H1 (cell line): ENCODE results near the gene LDHAL6A. TPM values are rescaled to one million over a fixed set of nuclear protein-coding genes. Genes with fewer than 3 reads are reported as not detected.

Experiments
- CTCF ChIA-PET: fragments of 300-600 bp; sonication (Branson Sonifier 250); formaldehyde crosslinking; loops from one replicate; lab custom pipeline; 2021; ENCODE audit not compliant: partially characterized antibody; lab: Charles Lee
- POLR2A ChIA-PET: fragments of 300-600 bp; sonication (Branson Sonifier 250); formaldehyde crosslinking; loops from one replicate; lab custom pipeline; 2021; ENCODE audit warnings: inconsistent platforms; ENCODE audit not compliant: partially characterized antibody; lab: Charles Lee
- DNase-seq, 2 experiments: peaks; one replicate each; pipeline versions ENCODE4 v3.0.0 to v3.0.0-alpha.2; 2010 to 2022; ENCODE audit warnings: low spot score in 2 of 2, low read depth in 1 of 2, mixed read lengths in 1 of 2
- FAIRE-seq: peaks from 2 replicates; lab custom pipeline; 2011; peaks lifted over from hg19 to GRCh38; lab: Jason Lieb, UNC
- H2AFZ ChIP-seq: 2 replicates; pipeline ENCODE4 v1.8.1; 2012; ENCODE audit warnings: low read length, inconsistent platforms
- H2AK5ac ChIP-seq: 2 replicates; pipeline ENCODE4 v1.6.1; 2013; ENCODE audit warnings: low read depth, low read length
- H2BK120ac ChIP-seq: replicated peaks from 2 replicates; pipeline ENCODE3; 2013; ENCODE audit warnings: low read depth, low read length, inconsistent platforms
- H2BK12ac ChIP-seq: 2 replicates; pipeline ENCODE4 v1.6.1; 2013; ENCODE audit warnings: low read depth, low read length
- H2BK15ac ChIP-seq: 2 replicates; pipeline ENCODE4 v1.6.1; 2013; ENCODE audit warnings: low read length
- H2BK20ac ChIP-seq: 2 replicates; pipeline ENCODE4 v1.6.1; 2013; ENCODE audit warnings: low read length
- H2BK5ac ChIP-seq: 2 replicates; pipeline ENCODE4 v1.6.1; 2013; ENCODE audit warnings: low read depth, low read length
- H3K14ac ChIP-seq: 2 replicates; pipeline ENCODE4 v1.6.1; 2013; ENCODE audit warnings: inconsistent platforms; ENCODE audit not compliant: insufficient read length
- H3K18ac ChIP-seq: 2 replicates; pipeline ENCODE4 v1.6.1; 2013; ENCODE audit warnings: low read length; ENCODE audit errors: extremely low read depth
- H3K23ac ChIP-seq: 2 replicates; pipeline ENCODE4 v1.6.1; 2013; ENCODE audit warnings: inconsistent platforms; ENCODE audit not compliant: insufficient read length
- H3K23me2 ChIP-seq: 2 replicates; pipeline ENCODE4 v1.6.1; 2013; ENCODE audit warnings: low read depth, low read length
- H3K27ac ChIP-seq: 2 replicates; pipeline ENCODE4 v1.6.1; 2011; ENCODE audit warnings: low read depth, low read length, inconsistent platforms
- H3K27me3 ChIP-seq, 4 experiments: replicated peaks in 1 of 4; 1 replicate in 1 of 4; 2 replicates in 3 of 4; pipeline versions ENCODE4 v1.6.1 to v1.8.1; 2011 to 2013; ENCODE audit warnings: low read length in 3 of 4, mild to moderate bottlenecking in 3 of 4, inconsistent platforms in 2 of 4, mixed read lengths in 2 of 4, moderate library complexity in 1 of 4; ENCODE audit not compliant: control insufficient read depth in 3 of 4, insufficient read depth in 3 of 4; ENCODE audit errors: extremely low read depth in 1 of 4
- H3K36me3 ChIP-seq, 4 experiments: 2 replicates each; pipeline versions ENCODE4 v1.6.1 to v1.8.1; 2011 to 2013; ENCODE audit warnings: mild to moderate bottlenecking in 4 of 4, low read length in 3 of 4, moderate library complexity in 2 of 4, control low read depth in 1 of 4, inconsistent platforms in 1 of 4; ENCODE audit not compliant: insufficient read depth in 4 of 4, control insufficient read depth in 2 of 4
- H3K4ac ChIP-seq: replicated peaks from 2 replicates; pipeline ENCODE3; 2013; ENCODE audit warnings: low read length, low read depth, mixed read lengths, inconsistent platforms; ENCODE audit not compliant: insufficient read length
- H3K4me1 ChIP-seq, 4 experiments: replicated peaks in 1 of 4; 1 replicate in 1 of 4; 2 replicates in 3 of 4; pipeline versions ENCODE4 v1.6.1 to v1.8.1; 2011 to 2013; ENCODE audit warnings: low read length in 3 of 4, inconsistent platforms in 2 of 4, mixed read lengths in 1 of 4; ENCODE audit not compliant: insufficient read depth in 4 of 4, control insufficient read depth in 3 of 4
- H3K4me2 ChIP-seq, 2 experiments: 2 replicates each; pipeline versions ENCODE4 v1.6.1 to v1.8.1; 2011 to 2013; ENCODE audit warnings: low read depth in 2 of 2, low read length in 2 of 2, control low read depth in 1 of 2, inconsistent platforms in 1 of 2, mild to moderate bottlenecking in 1 of 2; ENCODE audit not compliant: insufficient read depth in 1 of 2
- H3K4me3 ChIP-seq, 4 experiments: fragments of 200-600, 300-600 bp in 1 of 4; sonication (generic), shearing (Covaris generic), sonication (Bioruptor Twin) in 1 of 4; 2 replicates each; pipeline versions ENCODE4 v1.5.1 to v1.8.1; 2011 to 2016; ENCODE audit warnings: low read length in 4 of 4, low read depth in 3 of 4, control low read depth in 2 of 4, inconsistent platforms in 2 of 4, mild to moderate bottlenecking in 2 of 4, mixed read lengths in 1 of 4, moderate library complexity in 1 of 4; ENCODE audit not compliant: insufficient read depth in 2 of 4; ENCODE audit errors: extremely low read depth in 1 of 4
- H3K56ac ChIP-seq: replicated peaks from 2 replicates; pipeline ENCODE3; 2013; ENCODE audit warnings: low read depth, mild to moderate bottlenecking, mixed read lengths, low read length, inconsistent platforms; ENCODE audit not compliant: insufficient read length
- H3K79me1 ChIP-seq: 2 replicates; pipeline ENCODE4 v1.6.1; 2013; ENCODE audit warnings: low read depth, low read length, control low read depth
- H3K79me2 ChIP-seq, 2 experiments: 2 replicates each; pipeline versions ENCODE4 v1.6.1 to v1.8.1; 2012 to 2013; ENCODE audit warnings: low read length in 2 of 2, mild to moderate bottlenecking in 2 of 2, inconsistent platforms in 1 of 2; ENCODE audit not compliant: insufficient read depth in 2 of 2, control insufficient read depth in 1 of 2
- H3K9ac ChIP-seq, 4 experiments: replicated peaks in 1 of 4; 1 replicate in 1 of 4; 2 replicates in 3 of 4; pipeline versions ENCODE4 v1.6.1 to v1.8.1; 2011 to 2013; ENCODE audit warnings: low read depth in 3 of 4, low read length in 3 of 4, control low read depth in 2 of 4, mild to moderate bottlenecking in 2 of 4, moderate library complexity in 2 of 4, inconsistent platforms in 1 of 4; ENCODE audit errors: extremely low read depth in 1 of 4
- H3K9me3 ChIP-seq, 2 experiments: 2 replicates each; pipeline versions ENCODE4 v1.6.1 to v1.8.1; 2012 to 2013; ENCODE audit warnings: mild to moderate bottlenecking in 2 of 2, moderate library complexity in 2 of 2, control low read depth in 1 of 2, inconsistent platforms in 1 of 2, low read depth in 1 of 2, low read length in 1 of 2, mixed read lengths in 1 of 2; ENCODE audit not compliant: insufficient read depth in 2 of 2
- H4K20me1 ChIP-seq, 2 experiments: replicated peaks in 1 of 2; 2 replicates each; pipeline versions ENCODE3 to v1.8.1; 2011 to 2013; ENCODE audit warnings: inconsistent platforms in 2 of 2, low read length in 2 of 2, mild to moderate bottlenecking in 1 of 2; ENCODE audit not compliant: insufficient read depth in 2 of 2, control insufficient read depth in 1 of 2
- H4K5ac ChIP-seq: 2 replicates; pipeline ENCODE4 v1.6.1; 2013; ENCODE audit warnings: low read length, low read depth, mixed read lengths, inconsistent platforms; ENCODE audit not compliant: insufficient read length
- H4K8ac ChIP-seq: 2 replicates; pipeline ENCODE4 v1.8.0; 2013; ENCODE audit warnings: mild to moderate bottlenecking, moderate library complexity, low read length, inconsistent platforms; ENCODE audit not compliant: insufficient read depth; ENCODE audit errors: extremely low read depth
- H4K91ac ChIP-seq: replicated peaks from 2 replicates; pipeline ENCODE3; 2013; ENCODE audit warnings: low read length, mixed read lengths, inconsistent platforms; ENCODE audit not compliant: insufficient read length
- BACH1 ChIP-seq: IDR thresholded peaks from 2 replicates; pipeline ENCODE4 v1.6.1; 2012; ENCODE audit warnings: low read length, improper control_type of control experiment
- CBX5 ChIP-seq: fragments of 300-800, 300-1000 bp; sonication (generic); IDR thresholded peaks from 2 replicates; pipeline ENCODE4 v1.7.1; 2016; ENCODE audit warnings: antibody characterized with exemption, low read length, low read depth
- CEBPB ChIP-seq: IDR thresholded peaks from 2 replicates; pipeline ENCODE4 v1.6.1; 2012; ENCODE audit warnings: low read depth, low read length
- CTBP2 ChIP-seq: IDR thresholded peaks from 2 replicates; pipeline ENCODE4 v1.7.0; 2011; ENCODE audit warnings: borderline replicate concordance, mild to moderate bottlenecking, moderate library complexity, mixed read lengths, low read length; ENCODE audit not compliant: insufficient read depth, insufficient read length
- GTF2F1 ChIP-seq: IDR thresholded peaks from 2 replicates; pipeline ENCODE4 v1.6.1; 2012; ENCODE audit warnings: low read depth, low read length, improper control_type of control experiment, borderline replicate concordance
- HDAC2 ChIP-seq, 2 experiments: fragments of 300-600 bp in 1 of 2; sonication (generic) in 1 of 2; IDR thresholded peaks; 2 replicates each; pipeline ENCODE4 v1.6.1; 2011 to 2012; ENCODE audit warnings: low read depth in 2 of 2, low read length in 2 of 2, mild to moderate bottlenecking in 2 of 2, moderate library complexity in 2 of 2, borderline replicate concordance in 1 of 2, inconsistent platforms in 1 of 2
- KDM4A ChIP-seq: IDR thresholded peaks from one replicate; pipeline ENCODE4 v1.7.1; 2012; ENCODE audit warnings: low read depth, mild to moderate bottlenecking, moderate library complexity, low read length, inconsistent platforms; ENCODE audit not compliant: severe bottlenecking
- POLR2A ChIP-seq, 2 experiments: IDR thresholded peaks; 1 replicate in 1 of 2; 2 replicates in 1 of 2; pipeline ENCODE4 v1.6.1; 2011; ENCODE audit warnings: low read depth in 2 of 2, low read length in 2 of 2, mild to moderate bottlenecking in 2 of 2; ENCODE audit errors: control extremely low read depth in 1 of 2
- SP1 ChIP-seq: IDR thresholded peaks from 2 replicates; pipeline ENCODE4 v1.6.1; 2011; ENCODE audit warnings: low read depth, low read length
- SP4 ChIP-seq: IDR thresholded peaks from 2 replicates; pipeline ENCODE4 v1.6.1; 2012; ENCODE audit warnings: low read length, inconsistent platforms
- SRF ChIP-seq: IDR thresholded peaks from 2 replicates; pipeline ENCODE4 v1.6.1; 2011; ENCODE audit warnings: mild to moderate bottlenecking, low read depth, low read length, moderate library complexity
- SUZ12 ChIP-seq: fragments of 200-600 bp; sonication (generic); IDR thresholded peaks from 2 replicates; pipeline ENCODE4 v1.6.1; 2012; ENCODE audit warnings: mild to moderate bottlenecking, inconsistent platforms, low read length, moderate library complexity, mixed read lengths
- TAF7 ChIP-seq: optimal IDR thresholded peaks from 2 replicates; pipeline ENCODE3; 2011; ENCODE audit warnings: low read depth, mild to moderate bottlenecking, inconsistent platforms, low read length, moderate library complexity, borderline replicate concordance
- WGBS, 2 experiments: shearing (Covaris generic) in 1 of 2; methylation state at CpG; one replicate each; pipeline versions ENCODE4 v1.1.6 to v1.1.7; 2013 to 2015; ENCODE audit warnings: low lambda C conversion rate in 2 of 2, mixed read lengths in 2 of 2, inconsistent platforms in 1 of 2, low coverage in 1 of 2, missing lambda C conversion rate in 1 of 2; ENCODE audit not compliant: insufficient replicate concordance in 2 of 2, insufficient coverage in 1 of 2, insufficient read length in 1 of 2; ENCODE audit errors: extremely low coverage in 1 of 2, missing lambda C conversion rate in 1 of 2; 5-methylcytosine and 5-hydroxymethylcytosine counted together
- polyA plus RNA-seq, 7 experiments: library from polyadenylated mRNA; depleted of rRNA in 3 of 7; stranded (reverse) in 5 of 7; unstranded in 2 of 7; fragments of >200 nt in 5 of 7; fragments of 200-250 nt in 2 of 7; gene quantifications; 1 replicate in 5 of 7; 2 replicates in 1 of 7; 4 replicates in 1 of 7; pipeline versions ENCODE4 v1.2.1 to v1.2.3, GENCODE V29; 2011 to 2013; ENCODE audit warnings: missing spikeins in 2 of 7, mixed read lengths in 2 of 7
- total RNA-seq: library from RNA; stranded (reverse); fragmentation: NEBNext Ultra II Directional; extraction: Animal tissue kit (Norgen Biotek cat#: 25700); gene quantifications from 2 replicates; pipeline ENCODE4 v1.2.1, GENCODE V29; 2021
- TF ChIP-seq, protein P1 (sequence below): IDR thresholded peaks from 2 replicates; pipeline ENCODE4 v1.6.1; 2011; ENCODE audit warnings: low read depth, mild to moderate bottlenecking, low read length; ENCODE audit not compliant: insufficient read depth

Gene LDHAL6A
- total and polyA plus RNA-seq, 2 of the 8 experiments (the other 6 are each of a cell fraction or from before 2014, with no cell fraction given), result not detected

DNA sequence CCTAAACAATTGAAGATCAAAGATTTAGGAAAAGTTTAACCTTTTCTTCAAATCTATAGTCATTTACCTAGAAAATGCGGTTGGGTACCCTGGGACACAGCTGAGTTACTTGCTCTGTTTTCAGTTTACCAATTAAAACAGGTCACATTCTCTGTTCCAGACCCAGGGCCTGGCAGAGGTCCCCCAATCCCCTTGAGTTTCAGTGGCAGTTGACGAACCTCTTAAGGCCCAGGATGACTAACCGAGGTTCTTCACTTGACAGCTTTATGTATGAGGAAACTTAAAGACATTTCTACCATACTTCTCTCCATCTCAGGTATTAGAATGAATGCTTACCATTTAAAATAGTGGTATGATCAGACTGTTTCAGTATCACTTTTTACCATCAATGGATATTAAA is 16.3 kb downstream of the LDHAL6A start:
- FAIRE-seq (no peak), DNase-seq (no peak)
- Histone ChIP-seq H3K79me1 (no peaks in the 10 kb centered on the region), H3K36me3 (peaks cover 0 to 3% (median 0%) of the 10 kb centered on the region in 4 experiments; a peak in 3 of 8 replicates), H3K27me3 (no peaks in the 10 kb centered on the region), H3K4ac (no peak overlapping the region), H2AFZ (no peak overlapping the region), H4K20me1 (no peaks in the 10 kb centered on the region), H3K4me1 (no peaks in the 10 kb centered on the region), H4K8ac (no peak overlapping the region), H2BK5ac (no peak overlapping the region), H4K91ac (no peak overlapping the region), H3K23ac (no peak overlapping the region), H3K14ac (no peak overlapping the region), H2BK20ac (no peak overlapping the region), H2BK15ac (no peak overlapping the region), H3K9ac (no peak overlapping the region), H3K79me2 (no peaks in the 10 kb centered on the region), H3K4me3 (no peak overlapping the region), H3K23me2 (no peaks in the 10 kb centered on the region), H4K5ac (no peak overlapping the region), H3K18ac (no peak overlapping the region), H3K27ac (no peak overlapping the region), H3K56ac (no peak overlapping the region), H3K4me2 (no peak overlapping the region), H2AK5ac (no peak overlapping the region), H3K9me3 (no peaks in the 10 kb centered on the region), H2BK120ac (no peak overlapping the region), H2BK12ac (no peak overlapping the region)
- ChIA-PET CTCF (no interaction called here), POLR2A (no interaction called here)
- 92% methylated on average over 3 of the region's 3 CpGs; no CpG with 5 or more reads in 1 of the 2 experiments for WGBS, 2 experiments
- TF ChIP-seq SUZ12 (no peak), POLR2A (IDR thresholded peaks at IDR 0.05; ENCODE audit: control extremely low read depth in 1 of 2, low read depth in 2 of 2, low read length in 2 of 2) (no peak), KDM4A (no peak), GTF2F1 (no peak), CEBPB (no peak), TAF7 (no peak), SRF (no peak), SP4 (no peak), SP1 (no peak), CBX5 (no peak), CTBP2 (no peak), HDAC2 (IDR thresholded peaks at IDR 0.05; ENCODE audit: borderline replicate concordance in 1 of 2, low read depth in 2 of 2, low read length in 2 of 2) (no peak), BACH1 (no peak)
- TF ChIP-seq, protein P1, sequence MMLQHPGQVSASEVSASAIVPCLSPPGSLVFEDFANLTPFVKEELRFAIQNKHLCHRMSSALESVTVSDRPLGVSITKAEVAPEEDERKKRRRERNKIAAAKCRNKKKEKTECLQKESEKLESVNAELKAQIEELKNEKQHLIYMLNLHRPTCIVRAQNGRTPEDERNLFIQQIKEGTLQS, result no peak
